ENCODE results near the gene SMC6.

DNA sequence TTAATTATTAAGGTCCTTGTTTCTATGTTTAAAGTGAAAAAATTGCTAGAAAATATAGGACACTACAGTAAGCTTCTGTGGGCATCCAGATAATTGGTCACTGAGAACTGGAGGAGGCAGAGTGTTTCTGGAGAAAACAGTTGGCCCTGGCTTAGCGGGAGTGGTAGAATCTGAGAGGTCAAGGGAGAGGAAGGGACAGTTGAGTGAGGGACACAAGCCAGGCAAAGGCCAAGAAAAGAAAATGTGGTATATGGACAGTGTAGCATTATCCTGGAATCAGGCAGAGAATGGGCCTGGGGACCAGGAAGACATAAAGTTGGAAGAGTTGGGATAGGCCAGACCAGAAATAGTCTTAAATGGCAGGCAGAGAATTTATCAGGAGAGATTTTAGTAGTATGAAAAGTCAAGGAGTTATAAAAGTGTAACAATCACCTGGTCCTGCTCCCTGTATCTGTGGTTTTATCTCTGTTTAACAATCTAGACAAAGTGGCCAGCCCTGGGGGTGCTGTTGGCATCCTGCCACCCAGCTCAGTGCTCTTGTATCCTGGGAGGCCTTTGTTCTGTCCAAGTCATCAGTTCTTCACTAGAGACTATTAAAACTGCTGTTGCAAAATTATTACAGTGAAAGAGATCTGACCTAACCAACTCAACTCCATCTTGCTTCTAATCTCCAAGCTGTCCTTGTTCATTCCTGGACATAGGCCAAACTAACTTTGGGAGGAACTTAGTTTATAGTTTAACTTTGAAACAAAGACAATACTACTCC lies 47.3 kb upstream of the SMC6 start:
- TF ChIP-seq, protein P1, sequence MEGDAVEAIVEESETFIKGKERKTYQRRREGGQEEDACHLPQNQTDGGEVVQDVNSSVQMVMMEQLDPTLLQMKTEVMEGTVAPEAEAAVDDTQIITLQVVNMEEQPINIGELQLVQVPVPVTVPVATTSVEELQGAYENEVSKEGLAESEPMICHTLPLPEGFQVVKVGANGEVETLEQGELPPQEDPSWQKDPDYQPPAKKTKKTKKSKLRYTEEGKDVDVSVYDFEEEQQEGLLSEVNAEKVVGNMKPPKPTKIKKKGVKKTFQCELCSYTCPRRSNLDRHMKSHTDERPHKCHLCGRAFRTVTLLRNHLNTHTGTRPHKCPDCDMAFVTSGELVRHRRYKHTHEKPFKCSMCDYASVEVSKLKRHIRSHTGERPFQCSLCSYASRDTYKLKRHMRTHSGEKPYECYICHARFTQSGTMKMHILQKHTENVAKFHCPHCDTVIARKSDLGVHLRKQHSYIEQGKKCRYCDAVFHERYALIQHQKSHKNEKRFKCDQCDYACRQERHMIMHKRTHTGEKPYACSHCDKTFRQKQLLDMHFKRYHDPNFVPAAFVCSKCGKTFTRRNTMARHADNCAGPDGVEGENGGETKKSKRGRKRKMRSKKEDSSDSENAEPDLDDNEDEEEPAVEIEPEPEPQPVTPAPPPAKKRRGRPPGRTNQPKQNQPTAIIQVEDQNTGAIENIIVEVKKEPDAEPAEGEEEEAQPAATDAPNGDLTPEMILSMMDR (IDR thresholded peaks at IDR 0.05) = no peak
- TF ChIP-seq POLR2A (IDR thresholded peaks at IDR 0.05) (no peak), EP300 (IDR thresholded peaks at IDR 0.05) (no peak)
